Choroid plexus epithelial cell (primary cell): ENCODE measurements around the gene TGFBR2.

Experiments used
- DNase-seq: peaks from one replicate; pipeline ENCODE4 v3.0.0-alpha.2; 2010; ENCODE audit warnings: low read depth
- H3K4me3 ChIP-seq: 2 replicates; pipeline ENCODE4 v1.5.1; 2011; ENCODE audit warnings: low read depth, mild to moderate bottlenecking, control low read depth, low read length, moderate library complexity
- CTCF ChIP-seq: conservative IDR thresholded peaks from 2 replicates; pipeline ENCODE4 v1.5.1; 2011; ENCODE audit warnings: low read depth, mild to moderate bottlenecking, control low read depth, inconsistent platforms, low read length, moderate library complexity

TGFBR2 gene

DNA sequence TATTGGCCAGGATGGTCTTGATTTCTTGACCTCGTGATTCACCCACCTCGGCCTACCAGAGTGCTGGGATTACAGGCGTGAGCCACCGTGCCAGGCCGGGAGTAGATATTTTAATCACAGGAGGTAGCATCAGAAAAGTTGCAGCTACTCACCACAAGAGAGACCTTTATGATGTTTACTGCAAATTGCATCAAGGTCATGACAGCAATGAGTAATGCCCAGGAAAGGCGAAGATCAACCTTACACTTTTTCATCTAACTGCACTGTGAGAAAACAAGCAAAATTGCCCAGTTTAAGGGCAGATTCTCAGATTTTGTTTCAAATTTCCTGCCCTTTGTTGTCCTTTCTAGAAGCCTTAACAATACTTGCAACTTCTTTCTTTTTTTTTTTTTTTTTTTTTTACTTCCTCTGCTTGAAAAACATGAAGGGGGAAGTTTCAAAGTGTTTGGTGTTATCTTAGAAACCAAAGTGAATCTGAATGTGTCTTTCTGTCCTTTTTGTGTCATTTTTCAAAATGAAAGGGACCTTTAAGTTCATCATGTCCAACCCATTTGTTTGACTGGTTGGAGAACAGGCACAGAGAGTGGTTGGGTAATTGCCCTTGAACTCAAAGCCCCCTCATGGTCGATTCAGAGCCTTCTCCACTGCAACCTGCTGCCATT lies 25.0 kb downstream of the TGFBR2 start:
- no peak for TF ChIP-seq CTCF
- H3K4me3 ChIP-seq = no peak overlapping the region
- peak; percentile 93 for DNase-seq

DNA sequence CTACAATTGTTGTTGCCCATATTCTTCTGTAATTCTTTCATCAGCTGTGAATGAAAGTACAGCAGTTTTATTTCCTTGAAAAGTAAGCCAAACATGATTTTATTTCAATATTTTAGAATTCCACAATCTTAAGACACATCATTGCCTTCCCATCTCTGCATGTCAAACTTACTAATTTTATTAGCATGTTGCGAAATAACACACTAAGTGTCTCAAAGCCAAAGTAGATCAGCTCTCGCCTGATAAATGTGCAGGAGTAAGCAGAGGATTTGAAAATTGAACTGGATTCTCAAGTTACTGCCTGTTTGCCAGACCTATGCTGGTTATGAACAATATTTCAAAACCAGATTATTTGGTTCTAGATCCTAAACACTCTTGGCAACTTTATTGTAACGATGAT lies 25.7 kb downstream of the TGFBR2 start:
- no peak for TF ChIP-seq CTCF
- peak; percentile 59 for DNase-seq
- H3K4me3 ChIP-seq = no peak overlapping the region

DNA sequence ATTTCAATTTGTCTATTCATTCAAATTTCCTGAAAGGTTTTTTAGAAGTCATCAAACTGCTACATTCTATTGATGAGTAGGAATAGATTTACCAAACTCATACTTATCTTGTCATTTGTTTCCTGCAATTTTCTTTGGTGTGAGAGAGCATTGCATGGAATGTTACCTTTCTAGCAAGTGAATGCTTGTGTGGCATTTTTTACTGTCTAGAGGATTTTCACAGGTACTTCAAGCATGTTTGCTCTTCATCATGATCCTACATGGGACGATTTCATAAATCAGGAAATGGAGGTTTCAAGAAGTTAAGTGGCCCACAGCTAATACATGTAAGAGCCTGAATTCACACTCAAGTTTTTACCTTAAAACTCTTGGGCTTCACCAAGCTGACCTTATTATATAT lies 26.1 kb downstream of the TGFBR2 start:
- no peak overlapping the region for H3K4me3 ChIP-seq
- TF ChIP-seq CTCF = no peak
- DNase-seq = no peak

DNA sequence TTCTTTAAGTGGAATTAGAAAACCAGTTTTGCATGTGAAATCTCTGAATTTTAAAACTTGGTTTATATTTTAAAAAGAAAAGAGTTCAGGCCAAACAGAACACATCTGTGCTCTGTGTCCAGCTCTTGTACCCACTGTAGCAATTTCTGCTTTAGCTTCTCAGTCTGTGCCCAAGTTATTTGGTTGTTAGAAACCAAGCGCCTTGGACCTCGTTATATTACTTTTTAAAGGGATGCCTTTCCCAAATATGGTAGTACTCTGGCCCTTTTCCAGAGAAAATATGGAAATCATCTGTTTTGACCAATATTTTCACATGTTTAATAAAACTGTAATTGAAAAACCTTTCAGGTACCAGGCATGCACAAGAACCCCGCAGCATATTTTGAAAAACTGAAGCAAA lies 27.3 kb downstream of the TGFBR2 start:
- no peak overlapping the region for H3K4me3 ChIP-seq
- DNase-seq = no peak
- TF ChIP-seq CTCF = no peak

DNA sequence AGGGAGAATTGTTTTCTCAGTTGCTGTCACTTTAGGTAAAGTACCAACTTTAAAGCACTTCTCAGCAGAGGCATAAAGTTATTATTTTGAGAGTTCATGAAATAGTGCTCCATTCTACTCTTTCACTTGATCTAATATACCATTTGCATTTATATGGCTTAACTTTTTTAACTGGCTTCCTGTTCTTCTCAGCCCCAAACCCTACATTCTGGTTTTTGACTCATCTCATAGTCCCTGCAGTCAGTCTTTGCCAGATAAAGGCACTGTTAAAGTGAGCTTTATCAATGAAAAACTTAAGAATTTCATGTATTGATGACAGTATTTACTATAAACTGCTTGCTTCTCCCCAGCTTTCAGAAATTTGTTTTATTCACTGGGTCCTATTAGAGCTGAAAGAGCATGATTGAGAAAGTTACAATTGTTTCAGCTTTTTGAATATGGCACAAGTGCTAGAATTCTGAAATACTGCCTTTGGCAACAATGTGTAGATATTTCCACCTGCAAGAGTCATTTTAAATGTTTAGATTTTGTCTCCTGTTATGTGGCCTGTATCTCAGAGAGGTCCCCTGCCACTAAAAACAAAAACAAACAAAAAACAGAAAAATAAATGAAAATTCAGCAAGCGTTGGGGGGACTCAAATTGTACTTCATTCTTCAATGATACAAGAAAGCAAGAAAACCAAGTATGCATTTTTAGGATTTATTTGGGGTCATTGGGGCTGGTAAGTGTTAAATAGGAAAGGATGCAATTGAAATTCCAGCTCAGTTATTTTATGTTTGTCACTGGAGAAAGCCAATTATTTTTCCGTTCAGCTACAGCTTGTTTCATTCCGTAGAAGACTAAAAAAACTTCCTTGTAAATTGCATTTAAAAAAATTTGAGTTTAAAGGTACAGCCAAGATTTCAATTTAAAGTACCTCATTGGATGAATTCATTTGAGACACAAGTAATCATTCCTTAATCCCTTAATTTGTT lies 28.6 kb downstream of the TGFBR2 start:
- no peak overlapping the region for H3K4me3 ChIP-seq

More for the DNA sequence above, 28.6 kb downstream of the TGFBR2 start:
- no peak for TF ChIP-seq CTCF
- DNase-seq = no peak
